T-helper 17 cell (primary cell): ENCODE results near the gene LHPP. TPM values are rescaled to one million over a fixed set of nuclear protein-coding genes. Genes with fewer than 3 reads are reported as not detected.

Experiments
- ATAC-seq: fragments of 150-1000 bp; cut with Tn5 transposase; 2 replicates; pipeline ENCODE4 v1.10.0; 2021; ENCODE audit warnings: mild to moderate bottlenecking, moderate library complexity
- DNase-seq, 3 donors: peaks; one replicate each; pipeline versions ENCODE4 v3.0.0 to v3.0.0-alpha.2; 2020 to 2021
- H3K9me3 ChIP-seq: one replicate; pipeline ENCODE4 v1.7.0; 2013; ENCODE audit warnings: low read length, mild to moderate bottlenecking; ENCODE audit not compliant: control insufficient read depth, poor library complexity, severe bottlenecking
- H3K27ac Mint-ChIP-seq: one replicate; pipeline ENCODE4 v1.8.0; 2022; ENCODE audit warnings: mild to moderate bottlenecking, moderate library complexity, mixed read lengths
- H3K27me3 Mint-ChIP-seq: one replicate; pipeline ENCODE4 v1.8.0; 2022; ENCODE audit warnings: mixed read lengths
- H3K36me3 Mint-ChIP-seq: one replicate; pipeline ENCODE4 v1.8.0; 2022; ENCODE audit warnings: low read depth, mixed read lengths
- H3K4me1 Mint-ChIP-seq: one replicate; pipeline ENCODE4 v1.8.0; 2022; ENCODE audit warnings: mild to moderate bottlenecking, mixed read lengths
- H3K4me3 Mint-ChIP-seq: one replicate; pipeline ENCODE4 v1.8.0; 2022; ENCODE audit warnings: mild to moderate bottlenecking, moderate library complexity, mixed read lengths
- total RNA-seq, 4 donors: library from RNA in 2 of 4; stranded (reverse) in 2 of 4; gene quantifications; one replicate each; pipeline ENCODE4 v1.2.3 and lab custom pipeline; 2022 to 2026

The LHPP gene
- total RNA-seq, 2 donors from 2014 or later: 19.9 to 21.1 TPM

DNA sequence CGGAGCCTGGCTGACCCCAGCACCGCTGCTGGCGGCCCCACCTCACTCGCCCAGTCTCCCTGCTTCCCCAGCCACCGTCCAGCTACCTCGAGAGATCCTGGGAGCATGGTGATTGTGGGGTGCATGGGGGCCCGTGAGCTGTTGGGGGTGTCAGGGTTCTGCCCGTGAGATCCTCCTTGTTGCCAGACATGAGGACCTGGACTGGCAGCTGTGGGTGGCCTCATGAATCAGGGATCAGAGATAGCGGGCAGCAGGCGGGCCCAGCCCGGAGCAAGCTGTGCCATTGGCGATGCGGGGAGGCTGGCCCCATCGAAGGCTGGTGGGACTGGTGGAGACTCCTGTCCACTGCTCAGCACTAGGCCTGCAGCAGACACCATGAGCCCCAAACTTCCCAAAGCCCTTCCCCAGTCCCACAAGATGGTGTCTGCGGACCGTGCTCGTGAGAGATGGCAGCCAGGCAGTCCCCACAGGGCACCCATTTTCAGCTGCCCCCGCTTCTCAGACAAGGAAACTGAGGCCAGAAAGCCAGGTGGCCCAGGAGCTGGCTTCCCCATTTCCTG, 75.6 kb downstream of the LHPP start:
- H3K4me1 Mint-ChIP-seq: peaks cover 5% of the 10 kb centered on the region
- no peaks in the 10 kb centered on the region for H3K9me3 ChIP-seq
- H3K27me3 Mint-ChIP-seq: no peaks in the 10 kb centered on the region
- H3K36me3 Mint-ChIP-seq: no peaks in the 10 kb centered on the region
- ATAC-seq: no peak
- DNase-seq: no peak
- no peak overlapping the region for H3K4me3 Mint-ChIP-seq
- no peak overlapping the region for H3K27ac Mint-ChIP-seq

- Mint-ChIP-seq H3K27ac (no peak overlapping the region), H3K36me3 (no peaks in the 10 kb centered on the region), H3K27me3 (no peaks in the 10 kb centered on the region), H3K4me1 (peaks cover 5% of the 10 kb centered on the region), H3K4me3 (no peak overlapping the region)
- H3K9me3 ChIP-seq: no peaks in the 10 kb centered on the region
- no peak for ATAC-seq
- no peak for DNase-seq
Observed at GRCh38 chr10:124537891-124538290, 76.3 kb downstream of the LHPP start.

- Mint-ChIP-seq H3K27me3 (no peaks in the 10 kb centered on the region), H3K4me1 (peaks cover 5% of the 10 kb centered on the region), H3K27ac (no peak overlapping the region), H3K36me3 (no peaks in the 10 kb centered on the region), H3K4me3 (no peak overlapping the region)
- DNase-seq (no peak), ATAC-seq (no peak)
- H3K9me3 ChIP-seq: no peaks in the 10 kb centered on the region
Observed at GRCh38 chr10:124538706-124539105, 77.1 kb downstream of the LHPP start.

DNA sequence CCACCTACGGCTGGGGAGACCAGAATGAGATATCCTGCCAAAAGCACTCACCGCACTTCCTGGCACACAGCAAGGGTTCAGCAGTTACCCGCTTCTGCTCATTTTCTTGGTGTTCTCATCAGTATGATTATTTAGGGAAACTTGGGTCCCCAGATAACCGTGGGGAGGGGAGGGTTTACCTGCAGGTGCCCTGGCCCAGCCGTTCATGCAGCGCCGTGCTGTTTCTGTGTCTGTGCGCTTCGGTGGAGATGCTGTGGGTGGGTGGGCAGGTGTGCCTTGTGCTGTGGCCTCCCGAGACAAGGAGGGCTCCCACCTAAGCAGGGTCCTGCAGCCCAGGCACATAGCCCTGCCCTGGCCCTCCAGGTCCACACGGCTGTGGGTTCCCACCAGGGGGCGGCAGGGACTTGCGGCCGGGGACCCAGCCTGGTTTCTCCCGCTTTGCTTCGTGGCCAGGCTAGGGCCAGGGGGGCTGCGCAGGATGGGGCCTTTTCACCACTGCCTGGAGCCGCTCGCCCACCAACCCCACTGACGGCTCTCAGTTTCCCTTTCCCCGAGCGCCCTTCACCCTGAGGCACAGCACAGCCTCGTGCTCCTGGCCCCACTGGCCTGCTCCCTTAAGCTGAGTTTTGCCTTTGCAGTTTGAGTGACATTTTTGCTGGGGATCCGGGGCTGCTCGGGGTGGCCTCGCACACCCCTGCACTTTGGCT, 78.5 kb downstream of the LHPP start:
- H3K4me3 Mint-ChIP-seq: peak overlapping the region; percentile 60
- peak overlapping the region; percentile 29 for H3K27ac Mint-ChIP-seq
- DNase-seq: peak; percentile 54 to 68 (median 62)

GRCh38 chr10:124541076-124541903, 79.7 kb downstream of the LHPP start:
- H3K4me1 Mint-ChIP-seq: peaks cover 7% of the 10 kb centered on the region
- H3K4me3 Mint-ChIP-seq: no peak overlapping the region
- DNase-seq (no peak), ATAC-seq (no peak)
- H3K9me3 ChIP-seq: no peaks in the 10 kb centered on the region
- no peak overlapping the region for H3K27ac Mint-ChIP-seq
- no peaks in the 10 kb centered on the region for H3K27me3 Mint-ChIP-seq
- H3K36me3 Mint-ChIP-seq: no peaks in the 10 kb centered on the region

More for the DNA sequence above, 78.5 kb downstream of the LHPP start:
- Mint-ChIP-seq H3K4me1 (peaks cover 5% of the 10 kb centered on the region), H3K27me3 (no peaks in the 10 kb centered on the region), H3K36me3 (no peaks in the 10 kb centered on the region)
- H3K9me3 ChIP-seq: no peaks in the 10 kb centered on the region
- peak; percentile 83 for ATAC-seq

GRCh38 chr10:124542336-124542735, 80.7 kb downstream of the LHPP start:
- ATAC-seq: no peak
- Mint-ChIP-seq H3K27ac (no peak overlapping the region), H3K27me3 (no peaks in the 10 kb centered on the region), H3K36me3 (no peaks in the 10 kb centered on the region), H3K4me1 (peaks cover 7% of the 10 kb centered on the region), H3K4me3 (no peak overlapping the region)
- H3K9me3 ChIP-seq: no peaks in the 10 kb centered on the region
- no peak for DNase-seq

DNA sequence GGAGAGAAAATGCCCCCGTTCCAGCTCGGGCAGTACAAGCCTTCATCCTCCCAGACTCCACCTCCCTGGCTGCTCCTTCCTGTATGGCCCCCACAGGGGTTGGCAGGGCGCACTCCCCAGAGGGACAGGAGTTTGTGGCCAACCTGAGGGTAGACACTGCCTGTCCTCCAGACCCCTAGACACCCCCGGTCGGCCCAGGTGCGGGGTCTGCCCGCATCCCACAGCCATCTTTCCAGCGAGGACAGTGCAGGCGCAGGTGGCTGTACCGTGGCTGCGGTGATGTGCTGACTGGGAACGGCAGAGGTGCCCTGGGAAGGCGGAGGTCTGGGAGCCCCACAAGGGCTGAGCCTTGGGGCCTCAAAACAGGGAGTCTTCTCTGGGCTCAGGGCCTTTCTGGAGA, 81.5 kb downstream of the LHPP start:
- no peaks in the 10 kb centered on the region for H3K36me3 Mint-ChIP-seq
- no peak overlapping the region for H3K27ac Mint-ChIP-seq
- no peaks in the 10 kb centered on the region for H3K9me3 ChIP-seq
- DNase-seq (no peak), ATAC-seq (no peak)
- H3K27me3 Mint-ChIP-seq: no peaks in the 10 kb centered on the region
- H3K4me1 Mint-ChIP-seq: peaks cover 7% of the 10 kb centered on the region
- no peak overlapping the region for H3K4me3 Mint-ChIP-seq

DNA sequence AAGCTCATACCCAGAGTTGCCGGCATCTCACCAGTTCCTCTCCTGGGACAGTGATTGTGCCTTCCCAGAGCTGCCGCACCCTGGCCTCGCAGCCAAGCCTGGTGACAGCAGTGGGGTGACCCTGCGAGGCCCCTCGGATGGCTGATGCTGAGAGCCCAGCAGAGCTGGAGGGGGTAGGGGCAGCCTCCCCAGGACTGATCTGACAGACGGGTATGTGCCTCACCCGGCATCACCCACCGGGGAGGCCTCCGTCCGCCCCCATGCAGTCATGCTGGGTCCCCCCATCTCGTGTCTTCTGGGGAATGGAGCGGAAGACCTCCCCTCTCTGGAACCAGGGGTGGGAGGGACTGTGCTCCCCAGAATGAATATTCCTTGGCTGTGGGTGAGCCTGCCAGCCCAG, 82.3 kb downstream of the LHPP start:
- no peaks in the 10 kb centered on the region for H3K27me3 Mint-ChIP-seq
- no peak overlapping the region for H3K27ac Mint-ChIP-seq
- no peak overlapping the region for H3K4me3 Mint-ChIP-seq
- no peak for ATAC-seq
- no peaks in the 10 kb centered on the region for H3K36me3 Mint-ChIP-seq
- H3K4me1 Mint-ChIP-seq: peaks cover 7% of the 10 kb centered on the region
- H3K9me3 ChIP-seq: no peaks in the 10 kb centered on the region
- DNase-seq: no peak

DNA sequence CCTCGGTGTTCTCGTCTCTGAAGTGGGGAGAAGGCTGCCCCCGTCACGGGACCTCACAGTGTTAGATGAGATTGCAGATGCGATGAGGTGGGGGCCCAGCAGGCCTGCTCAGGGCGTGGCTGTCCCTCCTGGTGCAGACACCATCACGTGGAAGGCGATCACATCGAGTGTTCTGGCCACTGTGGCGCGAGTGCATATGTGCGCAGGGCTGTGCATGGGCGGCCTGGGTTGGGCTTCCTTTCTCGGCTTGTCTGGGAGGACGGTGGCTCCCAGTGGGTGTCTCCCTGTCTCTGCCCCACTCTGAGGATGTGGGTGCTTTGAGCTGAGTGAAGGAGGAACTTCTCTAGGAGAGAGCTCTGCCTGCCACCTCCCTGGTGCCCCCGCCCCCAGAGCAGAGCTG, 83.1 kb downstream of the LHPP start:
- H3K9me3 ChIP-seq: no peaks in the 10 kb centered on the region
- H3K27me3 Mint-ChIP-seq: no peaks in the 10 kb centered on the region
- H3K36me3 Mint-ChIP-seq: no peaks in the 10 kb centered on the region
- H3K27ac Mint-ChIP-seq: no peak overlapping the region
- H3K4me1 Mint-ChIP-seq: peaks cover 7% of the 10 kb centered on the region
- DNase-seq: no peak
- H3K4me3 Mint-ChIP-seq: no peak overlapping the region
- ATAC-seq: no peak

- Mint-ChIP-seq H3K36me3 (no peaks in the 10 kb centered on the region), H3K27ac (no peak overlapping the region), H3K4me1 (peaks cover 3% of the 10 kb centered on the region), H3K27me3 (no peaks in the 10 kb centered on the region), H3K4me3 (no peak overlapping the region)
- ATAC-seq (no peak), DNase-seq (no peak)
- no peaks in the 10 kb centered on the region for H3K9me3 ChIP-seq
Observed at GRCh38 chr10:124545351-124546054, 83.9 kb downstream of the LHPP start.

DNA sequence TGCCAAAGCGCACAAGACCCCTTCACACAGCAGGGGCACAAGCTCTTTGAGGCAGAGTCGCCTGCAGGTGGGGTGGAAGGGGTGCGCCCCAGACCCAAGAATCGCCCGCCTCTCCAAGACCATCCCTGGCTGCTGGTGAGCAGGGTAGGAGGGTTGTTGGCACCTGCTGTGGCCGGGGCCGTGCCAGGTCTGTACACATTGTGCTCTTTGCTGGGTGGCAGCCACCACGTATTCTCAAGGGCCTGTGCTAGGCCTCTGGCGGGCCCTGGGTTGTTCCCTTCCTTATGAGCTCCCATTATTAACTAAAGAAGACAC, 84.4 kb downstream of the LHPP start:
- no peaks in the 10 kb centered on the region for H3K9me3 ChIP-seq
- H3K36me3 Mint-ChIP-seq: no peaks in the 10 kb centered on the region
- DNase-seq (no peak), ATAC-seq (no peak)
- no peaks in the 10 kb centered on the region for H3K27me3 Mint-ChIP-seq
- H3K27ac Mint-ChIP-seq: no peak overlapping the region
- H3K4me1 Mint-ChIP-seq: peaks cover 3% of the 10 kb centered on the region
- no peak overlapping the region for H3K4me3 Mint-ChIP-seq

DNA sequence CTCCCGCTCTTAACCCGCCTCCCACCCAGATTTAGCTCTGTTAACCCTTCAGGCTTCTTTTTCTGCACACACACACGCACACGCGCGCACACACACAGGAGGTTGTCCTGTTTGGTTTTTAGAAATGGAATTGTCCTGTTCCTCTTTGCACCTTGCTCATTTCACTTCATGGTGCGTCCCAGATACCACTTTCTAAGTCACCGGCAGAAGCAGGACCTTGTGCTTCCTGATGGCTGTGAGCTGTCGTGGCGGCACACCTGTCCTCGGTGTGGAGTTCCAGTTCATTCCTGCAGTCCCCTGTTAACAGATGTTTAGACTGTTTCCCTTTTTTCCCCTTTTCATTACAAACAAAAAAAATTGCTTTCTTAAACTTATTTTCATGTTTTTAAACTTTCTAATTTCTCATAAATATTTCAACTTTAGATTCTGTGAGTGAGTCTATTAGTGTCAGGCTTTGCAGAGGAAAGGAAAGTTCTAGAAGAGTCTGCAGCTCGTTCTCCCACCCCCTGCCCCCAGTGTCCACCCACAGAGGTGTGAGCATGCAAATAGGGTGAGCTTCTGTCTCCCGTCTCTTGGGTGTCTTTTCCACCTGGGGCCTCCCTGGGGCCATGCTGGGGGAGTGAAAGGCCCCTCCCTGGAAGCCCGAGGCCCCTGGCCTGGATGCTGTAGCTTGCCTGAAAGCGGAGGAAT, 85.5 kb downstream of the LHPP start:
- DNase-seq (no peak), ATAC-seq (no peak)
- H3K27ac Mint-ChIP-seq: no peak overlapping the region
- H3K27me3 Mint-ChIP-seq: no peaks in the 10 kb centered on the region
- H3K9me3 ChIP-seq: no peaks in the 10 kb centered on the region
- H3K36me3 Mint-ChIP-seq: no peaks in the 10 kb centered on the region
- peaks cover 5% of the 10 kb centered on the region for H3K4me1 Mint-ChIP-seq
- H3K4me3 Mint-ChIP-seq: no peak overlapping the region
